Suprapubic skin (tissue), 4 donors: ENCODE measurements around the gene RNF7. TPM values are rescaled to one million over a fixed set of nuclear protein-coding genes. Genes with fewer than 3 reads are reported as not detected.

Source experiments
- DNase-seq, 2 donors: peaks; one replicate each; pipeline ENCODE4 v3.0.0-alpha.2; 2019; ENCODE audit warnings: low spot score in 2 of 2
- H3K27ac ChIP-seq: fragments of 200-600 bp; sonication (generic); one replicate; pipeline ENCODE4 v1.5.1; 2019
- H3K27me3 ChIP-seq: fragments of 200-600 bp; sonication (generic); one replicate; pipeline ENCODE4 v1.5.1; 2019
- H3K36me3 ChIP-seq: fragments of 200-600 bp; sonication (generic); one replicate; pipeline ENCODE4 v1.5.1; 2019
- H3K4me1 ChIP-seq: fragments of 200-600 bp; sonication (generic); one replicate; pipeline ENCODE4 v1.5.1; 2019
- H3K4me3 ChIP-seq: fragments of 200-600 bp; sonication (generic); one replicate; pipeline ENCODE4 v1.5.1; 2019; ENCODE audit warnings: mild to moderate bottlenecking
- H3K9me3 ChIP-seq: fragments of 200-600 bp; sonication (generic); one replicate; pipeline ENCODE4 v1.5.1; 2019
- CTCF ChIP-seq, 2 donors: fragments of 200-600 bp in 1 of 2; fragments of 450-650 bp in 1 of 2; sonication (generic) in 1 of 2; IDR thresholded peaks; one replicate each; pipeline ENCODE4 v1.5.1; 2016 to 2019; ENCODE audit warnings: antibody characterized with exemption in 2 of 2, mild to moderate bottlenecking in 1 of 2, moderate library complexity in 1 of 2
- EP300 ChIP-seq: sonication (generic); formaldehyde crosslinking; IDR thresholded peaks from one replicate; pipeline ENCODE4 v1.6.1; 2017; ENCODE audit warnings: antibody characterized with exemption
- POLR2A ChIP-seq, 2 donors: fragments of 450-650 bp; IDR thresholded peaks; one replicate each; pipeline ENCODE4 v1.6.1; 2017; ENCODE audit warnings: antibody characterized with exemption in 2 of 2, mild to moderate bottlenecking in 2 of 2, moderate library complexity in 2 of 2
- POLR2AphosphoS5 ChIP-seq, 3 donors: sonication (generic); formaldehyde crosslinking; IDR thresholded peaks; one replicate each; pipeline ENCODE4 v1.6.1; 2017; ENCODE audit warnings: antibody characterized with exemption in 3 of 3
- WGBS: methylation state at CpG from one replicate; pipeline ENCODE4 v1.1.5; 2018; 5-methylcytosine and 5-hydroxymethylcytosine counted together
- total RNA-seq, 4 donors: library from RNA; depleted of rRNA; stranded (reverse); fragments of >200 nt; gene quantifications; one replicate each; pipeline ENCODE4 v1.1.0, GENCODE V29; 2016

Gene RNF7
- total RNA-seq, 4 donors from 2014 or later: 43.9 to 77.3 (median 61.6) TPM

DNA sequence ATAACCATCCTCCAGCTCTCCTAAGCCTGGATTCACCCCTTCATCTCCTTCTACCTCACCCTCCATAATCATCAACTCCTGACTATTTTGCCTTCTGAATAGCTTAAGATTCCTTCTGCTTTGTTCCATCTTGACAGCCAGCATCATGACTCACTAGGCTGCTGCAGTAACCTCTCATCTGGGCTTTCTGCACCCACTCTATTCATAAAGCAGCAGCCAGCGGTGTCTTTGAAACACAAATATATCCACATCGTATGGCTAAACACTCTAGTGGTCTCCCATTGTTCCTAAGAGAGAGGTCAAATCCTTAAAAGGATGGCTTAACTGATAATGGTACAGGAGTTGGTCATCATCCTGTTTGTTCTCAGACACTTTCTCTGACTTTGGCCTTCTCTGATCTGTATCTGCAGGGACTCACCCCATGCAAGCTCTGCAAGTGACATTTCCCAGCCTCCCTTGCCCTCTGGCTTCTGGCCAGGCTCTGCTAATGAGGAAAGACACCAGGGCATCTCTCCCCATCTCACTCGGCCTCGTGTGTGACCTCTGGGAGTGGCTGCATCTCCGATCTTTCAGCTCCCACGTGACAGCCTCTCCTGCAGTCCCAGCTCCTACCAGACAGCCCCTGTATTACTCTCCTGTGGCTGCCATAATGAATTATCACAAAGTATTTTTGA is 31.3 kb downstream of the RNF7 start:
- H3K4me1 ChIP-seq: no peaks in the 10 kb centered on the region
- H3K27ac ChIP-seq: no peak overlapping the region
- DNase-seq: no peak
- no peak overlapping the region for H3K4me3 ChIP-seq
- no peaks in the 10 kb centered on the region for H3K9me3 ChIP-seq
- H3K36me3 ChIP-seq: no peaks in the 10 kb centered on the region
- TF ChIP-seq POLR2A (IDR thresholded peaks at IDR 0.05): no peak
- no peak for TF ChIP-seq POLR2AphosphoS5 (IDR thresholded peaks at IDR 0.05)
- TF ChIP-seq EP300: no peak
- TF ChIP-seq CTCF (IDR thresholded peaks at IDR 0.05): no peak
- WGBS: 78% methylated on average over 6 of the region's 6 CpGs
- no peaks in the 10 kb centered on the region for H3K27me3 ChIP-seq

GRCh38 chr3:141773676-141774075 is 35.6 kb downstream of the RNF7 start:
- Histone ChIP-seq H3K36me3 (no peaks in the 10 kb centered on the region), H3K27me3 (no peaks in the 10 kb centered on the region), H3K27ac (no peak overlapping the region), H3K4me1 (no peaks in the 10 kb centered on the region), H3K4me3 (no peak overlapping the region), H3K9me3 (no peaks in the 10 kb centered on the region)
- no peak for DNase-seq
- WGBS: 89% methylated on average over 6 of the region's 6 CpGs
- TF ChIP-seq EP300 (no peak), POLR2A (IDR thresholded peaks at IDR 0.05) (no peak), POLR2AphosphoS5 (IDR thresholded peaks at IDR 0.05) (no peak), CTCF (IDR thresholded peaks at IDR 0.05) (no peak)

DNA sequence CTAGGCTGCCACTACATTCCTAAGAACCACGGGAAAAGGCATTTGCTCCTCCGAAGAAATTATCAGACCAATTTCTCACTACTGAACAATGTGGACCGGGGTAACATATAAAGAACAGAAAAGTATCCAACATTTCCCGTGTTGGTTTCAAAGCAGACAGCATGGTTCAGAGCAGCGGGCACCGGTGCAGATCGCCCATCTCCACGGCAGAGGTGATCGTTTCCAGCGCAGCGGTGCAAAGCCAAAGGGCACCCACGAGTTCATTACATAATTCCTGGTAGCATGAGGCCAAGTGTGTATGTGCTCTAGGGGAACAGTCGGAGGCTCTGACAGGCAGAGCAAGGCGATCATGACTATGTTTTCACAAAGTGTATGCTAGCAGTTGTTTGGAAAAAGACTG is 38.3 kb downstream of the RNF7 start:
- TF ChIP-seq EP300 (no peak), POLR2A (IDR thresholded peaks at IDR 0.05) (no peak), CTCF (IDR thresholded peaks at IDR 0.05) (no peak), POLR2AphosphoS5 (IDR thresholded peaks at IDR 0.05) (no peak)
- no peak for DNase-seq
- no peaks in the 10 kb centered on the region for H3K36me3 ChIP-seq
- H3K27me3 ChIP-seq: no peaks in the 10 kb centered on the region
- H3K27ac ChIP-seq: no peak overlapping the region
- WGBS: 87% methylated on average over 14 of the region's 14 CpGs
- no peak overlapping the region for H3K4me3 ChIP-seq
- H3K4me1 ChIP-seq: no peaks in the 10 kb centered on the region
- no peaks in the 10 kb centered on the region for H3K9me3 ChIP-seq

- Histone ChIP-seq H3K9me3 (no peaks in the 10 kb centered on the region), H3K27me3 (no peaks in the 10 kb centered on the region), H3K27ac (no peak overlapping the region), H3K36me3 (no peaks in the 10 kb centered on the region), H3K4me1 (no peaks in the 10 kb centered on the region), H3K4me3 (no peak overlapping the region)
- no peak for TF ChIP-seq CTCF (IDR thresholded peaks at IDR 0.05)
- TF ChIP-seq EP300: no peak
- TF ChIP-seq POLR2A (IDR thresholded peaks at IDR 0.05): no peak
- TF ChIP-seq POLR2AphosphoS5 (IDR thresholded peaks at IDR 0.05): no peak
- DNase-seq: no peak
- WGBS: 89% methylated on average over 15 of the region's 15 CpGs
Measured at GRCh38 chr3:141776885-141777284, 38.8 kb downstream of the RNF7 start.

DNA sequence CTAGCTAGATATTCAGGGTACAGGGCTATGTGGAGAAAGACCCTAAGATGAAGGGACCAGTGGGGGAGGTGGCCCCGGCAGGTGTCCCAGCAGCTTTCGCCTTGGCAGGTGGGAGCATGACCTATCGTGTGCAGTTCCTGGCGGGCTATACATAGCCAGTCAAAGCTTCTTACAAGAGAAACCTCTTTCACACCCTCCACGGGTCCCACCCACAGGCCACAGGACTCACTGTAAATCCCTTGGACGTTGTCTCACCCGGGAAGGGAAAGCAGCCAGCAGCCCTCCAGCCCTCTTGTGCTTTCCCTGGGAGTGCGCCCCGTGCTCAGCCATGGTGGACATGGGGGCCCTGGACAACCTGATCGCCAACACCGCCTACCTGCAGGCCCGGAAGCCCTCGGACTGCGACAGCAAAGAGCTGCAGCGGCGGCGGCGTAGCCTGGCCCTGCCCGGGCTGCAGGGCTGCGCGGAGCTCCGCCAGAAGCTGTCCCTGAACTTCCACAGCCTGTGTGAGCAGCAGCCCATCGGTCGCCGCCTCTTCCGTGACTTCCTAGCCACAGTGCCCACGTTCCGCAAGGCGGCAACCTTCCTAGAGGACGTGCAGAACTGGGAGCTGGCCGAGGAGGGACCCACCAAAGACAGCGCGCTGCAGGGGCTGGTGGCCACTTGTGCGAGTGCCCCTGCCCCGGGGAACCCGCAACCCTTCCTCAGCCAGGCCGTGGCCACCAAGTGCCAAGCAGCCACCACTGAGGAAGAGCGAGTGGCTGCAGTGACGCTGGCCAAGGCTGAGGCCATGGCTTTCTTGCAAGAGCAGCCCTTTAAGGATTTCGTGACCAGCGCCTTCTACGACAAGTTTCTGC is 40.1 kb downstream of the RNF7 start:
- H3K36me3 ChIP-seq: no peaks in the 10 kb centered on the region
- H3K27ac ChIP-seq: no peak overlapping the region
- no peak overlapping the region for H3K4me3 ChIP-seq
- no peak for TF ChIP-seq EP300
- no peak for TF ChIP-seq POLR2AphosphoS5 (IDR thresholded peaks at IDR 0.05)
- TF ChIP-seq POLR2A (IDR thresholded peaks at IDR 0.05): no peak
- no peak for TF ChIP-seq CTCF (IDR thresholded peaks at IDR 0.05)
- no peaks in the 10 kb centered on the region for H3K4me1 ChIP-seq
- no peaks in the 10 kb centered on the region for H3K27me3 ChIP-seq
- no peaks in the 10 kb centered on the region for H3K9me3 ChIP-seq
- no peak for DNase-seq
- WGBS: 95% methylated on average over 21 of the region's 42 CpGs
